DMS53 treated with DMSO at 0.1 percent for 48 hours (cell line): Measurements from ENCODE around the gene CEP83.
"Not testable (repeated sequence)": the region's sequence is repeated elsewhere in the genome, so short reads cannot be mapped to it uniquely, and the experiment has no call there.

ENCODE experiments used
- DNase-seq: peaks from one replicate; lab custom pipeline; 2025; ENCODE audit not compliant: unreplicated experiment; lab: John Stamatoyannopoulos, UW

Gene CEP83

GRCh38 chr12:94433744-94434143 lies 25.9 kb downstream of the CEP83 start:
- DNase-seq: no peak

GRCh38 chr12:94430304-94430703 lies 29.4 kb downstream of the CEP83 start:
- DNase-seq: no peak

GRCh38 chr12:94429633-94430032 lies 30.0 kb downstream of the CEP83 start:
- DNase-seq: no peak

- DNase-seq: no peak
Measured at GRCh38 chr12:94429191-94429590, 30.5 kb downstream of the CEP83 start.

- no peak for DNase-seq
Measured at GRCh38 chr12:94427501-94428381, 31.9 kb downstream of the CEP83 start.

- no peak for DNase-seq
Measured at GRCh38 chr12:94426049-94426448, 33.6 kb downstream of the CEP83 start.

GRCh38 chr12:94424830-94425229 lies 34.8 kb downstream of the CEP83 start:
- not testable (repeated sequence) for DNase-seq

GRCh38 chr12:94421868-94422740 lies 37.6 kb downstream of the CEP83 start:
- no peak for DNase-seq

GRCh38 chr12:94418517-94418916 lies 41.1 kb downstream of the CEP83 start:
- no peak for DNase-seq

GRCh38 chr12:94416613-94417012 lies 43.1 kb downstream of the CEP83 start:
- DNase-seq: no peak

- no peak for DNase-seq
Measured at GRCh38 chr12:94415066-94415465, 44.6 kb downstream of the CEP83 start.

- no peak for DNase-seq
Measured at GRCh38 chr12:94405413-94406116, 54.1 kb downstream of the CEP83 start.

GRCh38 chr12:94404854-94405253 lies 54.8 kb downstream of the CEP83 start:
- DNase-seq: no peak

- DNase-seq: no peak
Measured at GRCh38 chr12:94401326-94401725, 58.3 kb downstream of the CEP83 start.

- not testable (repeated sequence) for DNase-seq
Measured at GRCh38 chr12:94398685-94399084, 61.0 kb downstream of the CEP83 start.

GRCh38 chr12:94397401-94397800 lies 62.3 kb downstream of the CEP83 start:
- no peak for DNase-seq

GRCh38 chr12:94396014-94396413 lies 63.7 kb downstream of the CEP83 start:
- not testable (repeated sequence) for DNase-seq

GRCh38 chr12:94390130-94390485 lies 69.6 kb downstream of the CEP83 start:
- no peak for DNase-seq

- not testable (repeated sequence) for DNase-seq
Measured at GRCh38 chr12:94389482-94390129, 70.1 kb downstream of the CEP83 start.

GRCh38 chr12:94386422-94386821 lies 73.2 kb downstream of the CEP83 start:
- DNase-seq: no peak

- no peak for DNase-seq
Measured at GRCh38 chr12:94384030-94384429, 75.6 kb downstream of the CEP83 start.
